ENCODE measurements around the gene SPP2.

GRCh38 chr2:234033174-234033573 is 17.3 kb upstream of the SPP2 start:
- TF ChIP-seq POLR2A (IDR thresholded peaks at IDR 0.05; ENCODE audit: low read length) = no peak
- TF ChIP-seq GATA1 (IDR thresholded peaks at IDR 0.05; ENCODE audit: low read depth, low read length) = no peak
